ENCODE measurements around the gene RGS3.

DNA sequence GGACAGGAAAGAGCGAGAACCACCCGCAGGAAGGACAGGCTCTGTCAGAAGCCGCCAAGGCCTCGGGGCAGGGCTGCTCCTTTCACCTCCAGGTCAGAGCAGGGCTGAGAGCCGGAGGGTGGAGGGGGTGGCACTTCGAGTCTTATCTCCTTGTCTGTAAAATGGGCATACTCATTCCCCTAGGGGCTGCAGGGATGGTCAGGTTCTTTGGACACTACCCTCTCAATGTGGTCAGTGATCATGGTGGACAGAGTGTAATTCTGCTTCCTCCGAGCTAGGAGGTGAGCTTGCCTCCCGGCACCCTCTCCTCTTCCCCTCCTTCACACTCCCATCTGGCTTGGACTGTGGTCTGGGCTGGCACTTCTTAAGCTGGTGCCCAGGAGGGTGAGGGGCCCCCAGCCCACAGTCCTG is 39.6 kb downstream of the RGS3 start:
- no peak for TF ChIP-seq EZH2 (IDR thresholded peaks at IDR 0.05; ENCODE audit: borderline replicate concordance, low read depth, low read length, severe bottlenecking)
- TF ChIP-seq, protein P1, sequence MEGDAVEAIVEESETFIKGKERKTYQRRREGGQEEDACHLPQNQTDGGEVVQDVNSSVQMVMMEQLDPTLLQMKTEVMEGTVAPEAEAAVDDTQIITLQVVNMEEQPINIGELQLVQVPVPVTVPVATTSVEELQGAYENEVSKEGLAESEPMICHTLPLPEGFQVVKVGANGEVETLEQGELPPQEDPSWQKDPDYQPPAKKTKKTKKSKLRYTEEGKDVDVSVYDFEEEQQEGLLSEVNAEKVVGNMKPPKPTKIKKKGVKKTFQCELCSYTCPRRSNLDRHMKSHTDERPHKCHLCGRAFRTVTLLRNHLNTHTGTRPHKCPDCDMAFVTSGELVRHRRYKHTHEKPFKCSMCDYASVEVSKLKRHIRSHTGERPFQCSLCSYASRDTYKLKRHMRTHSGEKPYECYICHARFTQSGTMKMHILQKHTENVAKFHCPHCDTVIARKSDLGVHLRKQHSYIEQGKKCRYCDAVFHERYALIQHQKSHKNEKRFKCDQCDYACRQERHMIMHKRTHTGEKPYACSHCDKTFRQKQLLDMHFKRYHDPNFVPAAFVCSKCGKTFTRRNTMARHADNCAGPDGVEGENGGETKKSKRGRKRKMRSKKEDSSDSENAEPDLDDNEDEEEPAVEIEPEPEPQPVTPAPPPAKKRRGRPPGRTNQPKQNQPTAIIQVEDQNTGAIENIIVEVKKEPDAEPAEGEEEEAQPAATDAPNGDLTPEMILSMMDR (IDR thresholded peaks at IDR 0.05; ENCODE audit: extremely low read depth in 1 of 2, insufficient read depth in 1 of 2, low read depth in 1 of 2, low read length in 2 of 2), result no peak
- peak; percentile 89 for TF ChIP-seq POLR2A (IDR thresholded peaks at IDR 0.05; ENCODE audit: low read depth, low read length)
